ENCODE measurements around the gene CGB2. TPM values are rescaled to one million over a fixed set of nuclear protein-coding genes. Genes with fewer than 3 reads are reported as not detected.
A peak's percentile ranks its signal among the peaks of the same experiment; 100 is the strongest.
"Not testable (repeated sequence)": the region's sequence is repeated elsewhere in the genome, so short reads cannot be mapped to it uniquely, and the experiment has no call there.

The CGB2 gene
- total RNA-seq, 1 experiment from 2014 or later: not detected

GRCh38 chr19:49057636-49058234 lies 26.0 kb downstream of the CGB2 start, which contains the start of gene CGB7:
TSS of gene CGB7 (minus strand) at chr19:49057749. CDS start at chr19:49055375, 2,374 bp downstream.
- DNase-seq (ENCODE audit: low read depth): peak; percentile 70
- in situ Hi-C loops (cut with HindIII; ENCODE audit: low pct_unique_long_range_greater_than_20kb, low sequenced_read_pairs): no loop called here

- in situ Hi-C loops (cut with HindIII; ENCODE audit: low pct_unique_long_range_greater_than_20kb, low sequenced_read_pairs): no loop called here
- DNase-seq (ENCODE audit: low read depth): no peak
Measured at GRCh38 chr19:49058562-49058961, 26.9 kb downstream of the CGB2 start.

- in situ Hi-C loops (cut with HindIII; ENCODE audit: low pct_unique_long_range_greater_than_20kb, low sequenced_read_pairs): no loop called here
- DNase-seq (ENCODE audit: low read depth): no peak
Measured at GRCh38 chr19:49059053-49059452, 27.4 kb downstream of the CGB2 start.

- in situ Hi-C loops (cut with HindIII; ENCODE audit: low pct_unique_long_range_greater_than_20kb, low sequenced_read_pairs): no loop called here
- no peak for DNase-seq (ENCODE audit: low read depth)
Measured at GRCh38 chr19:49061000-49061399, 29.3 kb downstream of the CGB2 start.

GRCh38 chr19:49061445-49061844 lies 29.8 kb downstream of the CGB2 start:
- DNase-seq (ENCODE audit: low read depth): no peak
- in situ Hi-C loops (cut with HindIII; ENCODE audit: low pct_unique_long_range_greater_than_20kb, low sequenced_read_pairs): no loop called here

GRCh38 chr19:49064029-49064629 lies 32.4 kb downstream of the CGB2 start:
- in situ Hi-C loops (cut with HindIII; ENCODE audit: low pct_unique_long_range_greater_than_20kb, low sequenced_read_pairs): no loop called here
- no peak for DNase-seq (ENCODE audit: low read depth)

- DNase-seq (ENCODE audit: low read depth): peak; percentile 44
- in situ Hi-C loops (cut with HindIII; ENCODE audit: low pct_unique_long_range_greater_than_20kb, low sequenced_read_pairs): no loop called here
Measured at GRCh38 chr19:49064768-49065611, 33.3 kb downstream of the CGB2 start, which contains the start of gene NTF4. TSS of gene NTF4 (minus strand) at chr19:49064818. CDS start at chr19:49061997, 2,821 bp downstream.

GRCh38 chr19:49065905-49066512 lies 34.3 kb downstream of the CGB2 start:
- in situ Hi-C loops (cut with HindIII; ENCODE audit: low pct_unique_long_range_greater_than_20kb, low sequenced_read_pairs): no loop called here
- no peak for DNase-seq (ENCODE audit: low read depth)

- no peak for DNase-seq (ENCODE audit: low read depth)
- in situ Hi-C loops (cut with HindIII; ENCODE audit: low pct_unique_long_range_greater_than_20kb, low sequenced_read_pairs): no loop called here
Measured at GRCh38 chr19:49067554-49067953, 35.9 kb downstream of the CGB2 start.

- in situ Hi-C loops (cut with HindIII; ENCODE audit: low pct_unique_long_range_greater_than_20kb, low sequenced_read_pairs): no loop called here
- DNase-seq (ENCODE audit: low read depth): no peak
Measured at GRCh38 chr19:49069026-49069425, 37.3 kb downstream of the CGB2 start.

GRCh38 chr19:49070416-49070815 lies 38.7 kb downstream of the CGB2 start:
- DNase-seq (ENCODE audit: low read depth): no peak
- in situ Hi-C loops (cut with HindIII; ENCODE audit: low pct_unique_long_range_greater_than_20kb, low sequenced_read_pairs): no loop called here

GRCh38 chr19:49071860-49072547 lies 40.3 kb downstream of the CGB2 start:
- in situ Hi-C loops (cut with HindIII; ENCODE audit: low pct_unique_long_range_greater_than_20kb, low sequenced_read_pairs): no loop called here
- DNase-seq (ENCODE audit: low read depth): no peak

GRCh38 chr19:49073514-49074378 lies 42.1 kb downstream of the CGB2 start:
- no peak for DNase-seq (ENCODE audit: low read depth)
- in situ Hi-C loops (cut with HindIII; ENCODE audit: low pct_unique_long_range_greater_than_20kb, low sequenced_read_pairs): no loop called here

GRCh38 chr19:49074869-49075268 lies 43.2 kb downstream of the CGB2 start:
- in situ Hi-C loops (cut with HindIII; ENCODE audit: low pct_unique_long_range_greater_than_20kb, low sequenced_read_pairs): not testable (repeated sequence)
- DNase-seq (ENCODE audit: low read depth): peak; percentile 64

GRCh38 chr19:49080392-49080791 lies 48.7 kb downstream of the CGB2 start:
- DNase-seq (ENCODE audit: low read depth): no peak
- in situ Hi-C loops (cut with HindIII; ENCODE audit: low pct_unique_long_range_greater_than_20kb, low sequenced_read_pairs): no loop called here

- in situ Hi-C loops (cut with HindIII; ENCODE audit: low pct_unique_long_range_greater_than_20kb, low sequenced_read_pairs): no loop called here
Measured at GRCh38 chr19:49081273-49081672, 49.6 kb downstream of the CGB2 start.

More at GRCh38 chr19:49081273-49081672, 49.6 kb downstream of the CGB2 start:
- DNase-seq (ENCODE audit: low read depth): no peak

All from Caki2 (cell line).